Memory B cell (primary cell): ENCODE measurements around the gene ARL15.

Source experiments
- ATAC-seq: fragments of 150-1000 bp; cut with Tn5 transposase; 2 replicates; pipeline ENCODE4 v1.10.0; 2021; ENCODE audit warnings: low read depth, mild to moderate bottlenecking, moderate library complexity
- DNase-seq, 2 donors: peaks; one replicate each; pipeline ENCODE4 v3.0.0; 2022; ENCODE audit warnings: low spot score in 2 of 2
- H3K27ac Mint-ChIP-seq: one replicate; pipeline ENCODE4 v1.8.0; 2022; ENCODE audit warnings: mild to moderate bottlenecking, moderate library complexity, mixed read lengths
- H3K27me3 Mint-ChIP-seq: one replicate; pipeline ENCODE4 v1.8.0; 2022; ENCODE audit warnings: mixed read lengths
- H3K36me3 Mint-ChIP-seq: one replicate; pipeline ENCODE4 v1.8.0; 2022; ENCODE audit warnings: mild to moderate bottlenecking, mixed read lengths
- H3K4me1 Mint-ChIP-seq: one replicate; pipeline ENCODE4 v1.8.0; 2022; ENCODE audit warnings: mixed read lengths
- H3K4me3 Mint-ChIP-seq: one replicate; pipeline ENCODE4 v1.8.0; 2022; ENCODE audit warnings: mild to moderate bottlenecking, moderate library complexity, mixed read lengths
- H3K9me3 Mint-ChIP-seq: one replicate; pipeline ENCODE4 v1.8.0; 2022; ENCODE audit warnings: mixed read lengths

ARL15 gene

DNA sequence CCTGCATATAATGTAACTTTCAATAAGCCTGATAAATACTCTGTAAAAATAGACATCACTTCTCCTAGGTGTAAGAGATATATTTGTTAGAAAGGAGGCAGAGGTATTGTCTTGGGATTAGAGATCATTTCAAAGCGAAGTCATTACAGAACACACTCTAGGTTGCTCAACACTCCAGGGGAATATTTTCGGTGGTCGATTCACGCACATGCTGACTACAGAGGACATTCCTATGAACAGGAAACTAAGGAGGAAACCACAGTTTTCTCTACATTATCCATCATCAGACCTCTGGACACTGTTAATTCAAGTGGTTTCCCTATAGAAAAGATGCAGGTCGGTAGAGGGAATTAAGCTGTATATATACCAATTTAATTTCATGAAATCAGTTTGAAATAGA, 379.9 kb downstream of the ARL15 start:
- Mint-ChIP-seq H3K9me3 (no peaks in the 10 kb centered on the region), H3K4me1 (no peaks in the 10 kb centered on the region), H3K27ac (no peak overlapping the region), H3K36me3 (peaks cover 6% of the 10 kb centered on the region), H3K27me3 (no peaks in the 10 kb centered on the region), H3K4me3 (no peak overlapping the region)
- DNase-seq (no peak), ATAC-seq (no peak)

DNA sequence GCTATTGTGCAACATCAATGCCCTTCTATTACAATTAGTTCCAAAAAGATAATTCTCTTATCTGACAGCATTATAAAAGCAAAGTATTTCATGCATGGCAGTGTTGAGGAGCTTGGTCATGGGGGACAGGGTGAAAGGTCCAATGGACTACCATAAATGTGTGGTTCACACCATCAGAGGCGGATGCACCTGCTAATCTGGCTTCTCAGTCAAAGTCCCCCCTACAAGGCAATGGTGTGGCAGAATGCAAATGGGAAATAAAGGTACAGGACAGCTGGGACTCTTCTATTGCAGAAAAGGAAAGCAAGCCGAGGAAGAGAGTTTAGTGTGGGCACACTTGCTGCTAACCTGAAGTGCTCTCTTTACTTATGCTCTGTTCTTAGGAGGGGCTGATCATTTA, 380.8 kb downstream of the ARL15 start:
- H3K36me3 Mint-ChIP-seq = peaks cover 6% of the 10 kb centered on the region
- no peaks in the 10 kb centered on the region for H3K27me3 Mint-ChIP-seq
- H3K4me1 Mint-ChIP-seq = no peaks in the 10 kb centered on the region
- no peaks in the 10 kb centered on the region for H3K9me3 Mint-ChIP-seq
- ATAC-seq (no peak), DNase-seq (no peak)
- H3K27ac Mint-ChIP-seq = no peak overlapping the region
- H3K4me3 Mint-ChIP-seq = no peak overlapping the region

DNA sequence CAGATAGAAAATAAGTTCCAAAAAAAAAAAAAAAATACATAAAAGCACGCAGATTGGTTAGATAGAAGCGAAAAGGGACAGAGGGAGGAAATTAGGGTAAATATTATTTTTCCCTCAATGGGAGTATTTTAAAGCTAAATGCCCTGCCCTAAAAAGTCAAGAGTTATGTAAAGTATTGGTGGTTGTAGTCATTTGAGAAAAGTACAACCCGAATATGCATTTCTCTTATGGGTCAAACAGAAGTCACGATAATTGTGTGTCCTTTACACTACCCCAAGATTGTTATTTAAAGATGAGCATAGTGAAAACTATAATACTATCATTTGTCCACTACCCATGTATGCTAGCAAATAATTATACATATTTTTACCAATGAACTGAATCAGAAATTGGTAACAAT, 381.2 kb downstream of the ARL15 start:
- Mint-ChIP-seq H3K9me3 (no peaks in the 10 kb centered on the region), H3K4me3 (no peak overlapping the region), H3K4me1 (no peaks in the 10 kb centered on the region), H3K36me3 (peaks cover 6% of the 10 kb centered on the region), H3K27ac (no peak overlapping the region), H3K27me3 (no peaks in the 10 kb centered on the region)
- no peak for DNase-seq
- ATAC-seq = no peak

DNA sequence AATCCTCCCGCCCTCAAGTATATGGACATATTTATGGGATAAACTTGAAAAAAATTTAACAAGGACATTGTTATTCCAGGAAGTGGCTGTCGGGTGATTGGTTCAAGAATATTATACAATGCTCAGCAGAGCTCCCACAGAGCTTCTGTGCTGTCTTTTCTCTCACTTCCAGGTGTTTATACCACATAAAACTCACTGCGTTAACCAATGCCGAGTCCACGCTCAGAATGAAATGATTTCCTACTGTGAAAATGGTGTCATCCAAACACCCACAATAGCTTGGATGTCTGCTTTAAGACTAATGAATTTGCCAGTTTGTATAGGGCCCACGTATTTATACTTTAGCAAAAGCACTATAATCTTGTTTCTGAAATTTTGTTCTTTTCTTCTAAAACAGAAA, 381.7 kb downstream of the ARL15 start:
- Mint-ChIP-seq H3K27ac (no peak overlapping the region), H3K4me1 (no peaks in the 10 kb centered on the region), H3K27me3 (no peaks in the 10 kb centered on the region), H3K36me3 (peaks cover 6% of the 10 kb centered on the region), H3K4me3 (no peak overlapping the region), H3K9me3 (no peaks in the 10 kb centered on the region)
- no peak for DNase-seq
- ATAC-seq = no peak

DNA sequence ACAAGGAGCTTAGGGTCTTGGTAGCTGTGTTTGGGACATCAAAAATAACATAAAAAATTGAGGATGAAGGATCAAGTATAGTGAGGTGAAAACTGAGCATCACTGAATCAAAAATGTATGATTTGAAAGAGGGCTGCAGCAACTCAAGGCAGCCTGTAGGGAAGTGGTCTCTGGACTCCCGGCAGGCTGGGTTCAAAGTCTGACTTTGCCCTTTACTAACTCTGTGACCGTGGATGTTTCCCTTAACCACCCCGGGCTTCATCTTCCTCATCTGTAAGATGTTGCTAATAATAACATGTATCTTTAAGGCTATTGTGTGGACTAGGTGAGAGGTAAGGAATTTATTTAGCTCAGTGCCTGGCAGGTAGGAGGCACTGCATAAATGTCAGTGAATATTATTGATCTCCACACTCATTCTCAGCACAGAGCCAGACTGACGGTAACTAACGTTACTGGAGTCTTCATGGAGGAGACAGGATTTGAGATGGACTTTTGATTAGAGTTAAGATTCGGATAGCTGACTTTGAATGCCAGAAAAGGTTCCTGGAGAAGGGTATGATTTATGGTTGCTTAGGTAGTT, 382.6 kb downstream of the ARL15 start:
- Mint-ChIP-seq H3K27me3 (no peaks in the 10 kb centered on the region), H3K36me3 (peaks cover 4% of the 10 kb centered on the region), H3K4me1 (no peaks in the 10 kb centered on the region), H3K4me3 (no peak overlapping the region), H3K27ac (no peak overlapping the region), H3K9me3 (no peaks in the 10 kb centered on the region)
- DNase-seq (no peak), ATAC-seq (no peak)

DNA sequence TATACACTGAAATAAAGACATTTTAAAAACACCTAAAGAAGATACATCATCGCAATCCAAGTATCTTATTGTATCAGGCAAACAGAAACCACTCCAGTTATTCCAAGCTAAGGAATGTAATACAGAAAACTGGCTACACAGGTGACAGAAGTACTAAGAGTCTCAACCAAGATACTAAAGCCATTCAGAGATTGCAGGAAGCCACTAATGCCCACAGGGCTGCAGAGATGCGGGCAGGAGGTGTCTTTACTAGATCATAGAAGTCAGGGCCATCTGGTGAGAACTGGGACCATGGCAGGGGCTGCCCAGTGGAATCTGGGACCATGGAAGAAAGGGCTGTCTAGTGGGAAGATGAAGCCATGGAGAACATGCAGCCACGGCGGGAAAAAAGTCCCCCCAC, 384.3 kb downstream of the ARL15 start:
- no peak overlapping the region for H3K4me3 Mint-ChIP-seq
- no peak overlapping the region for H3K27ac Mint-ChIP-seq
- peaks cover 7% of the 10 kb centered on the region for H3K36me3 Mint-ChIP-seq
- no peaks in the 10 kb centered on the region for H3K9me3 Mint-ChIP-seq
- H3K27me3 Mint-ChIP-seq = no peaks in the 10 kb centered on the region
- no peaks in the 10 kb centered on the region for H3K4me1 Mint-ChIP-seq
- DNase-seq (no peak), ATAC-seq (no peak)

DNA sequence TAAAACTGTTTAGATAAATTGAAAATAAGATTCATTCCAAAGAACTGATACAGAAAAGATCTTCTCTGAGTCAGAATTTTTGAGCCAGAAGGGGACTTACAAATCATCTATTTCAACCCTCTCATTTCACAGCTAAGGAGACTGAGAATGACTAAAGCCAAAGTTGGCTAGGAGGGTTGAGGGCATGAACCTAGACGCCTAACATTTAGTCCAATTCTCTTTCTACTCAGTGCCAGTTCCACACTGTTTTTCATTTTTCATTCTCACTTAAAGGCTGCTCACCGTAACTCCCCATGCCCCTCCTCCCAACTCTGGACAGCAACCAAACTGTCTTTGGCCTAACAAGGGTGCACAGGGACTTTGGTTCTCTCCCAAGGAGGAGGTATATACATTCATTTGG, 386.0 kb downstream of the ARL15 start:
- H3K4me3 Mint-ChIP-seq = no peak overlapping the region

DNA sequence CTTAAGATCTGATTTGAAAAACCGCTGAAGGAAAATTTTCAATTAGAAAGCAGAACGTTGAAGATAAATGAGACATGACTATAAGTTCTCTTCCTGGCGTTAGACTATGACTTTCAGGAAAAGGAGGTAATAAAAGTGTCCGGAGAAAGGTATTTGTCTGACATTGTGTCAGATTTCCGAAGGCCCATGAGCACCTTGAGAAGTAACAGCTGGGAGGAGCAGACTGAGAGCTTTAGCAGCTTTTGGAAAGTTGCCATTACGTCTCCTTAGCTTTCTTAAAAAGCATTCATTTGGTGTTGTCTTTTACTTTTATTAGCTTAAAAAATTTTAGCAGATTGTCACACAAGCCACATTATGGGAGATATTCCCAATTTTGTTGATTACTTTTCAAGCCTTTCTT, 386.4 kb downstream of the ARL15 start:
- no peak for DNase-seq

More for the DNA sequence above, 386.0 kb downstream of the ARL15 start:
- H3K27ac Mint-ChIP-seq = no peak overlapping the region
- no peaks in the 10 kb centered on the region for H3K27me3 Mint-ChIP-seq
- H3K4me1 Mint-ChIP-seq = no peaks in the 10 kb centered on the region
- ATAC-seq (no peak), DNase-seq (no peak)
- H3K9me3 Mint-ChIP-seq = no peaks in the 10 kb centered on the region
- H3K36me3 Mint-ChIP-seq = peaks cover 5% of the 10 kb centered on the region

DNA sequence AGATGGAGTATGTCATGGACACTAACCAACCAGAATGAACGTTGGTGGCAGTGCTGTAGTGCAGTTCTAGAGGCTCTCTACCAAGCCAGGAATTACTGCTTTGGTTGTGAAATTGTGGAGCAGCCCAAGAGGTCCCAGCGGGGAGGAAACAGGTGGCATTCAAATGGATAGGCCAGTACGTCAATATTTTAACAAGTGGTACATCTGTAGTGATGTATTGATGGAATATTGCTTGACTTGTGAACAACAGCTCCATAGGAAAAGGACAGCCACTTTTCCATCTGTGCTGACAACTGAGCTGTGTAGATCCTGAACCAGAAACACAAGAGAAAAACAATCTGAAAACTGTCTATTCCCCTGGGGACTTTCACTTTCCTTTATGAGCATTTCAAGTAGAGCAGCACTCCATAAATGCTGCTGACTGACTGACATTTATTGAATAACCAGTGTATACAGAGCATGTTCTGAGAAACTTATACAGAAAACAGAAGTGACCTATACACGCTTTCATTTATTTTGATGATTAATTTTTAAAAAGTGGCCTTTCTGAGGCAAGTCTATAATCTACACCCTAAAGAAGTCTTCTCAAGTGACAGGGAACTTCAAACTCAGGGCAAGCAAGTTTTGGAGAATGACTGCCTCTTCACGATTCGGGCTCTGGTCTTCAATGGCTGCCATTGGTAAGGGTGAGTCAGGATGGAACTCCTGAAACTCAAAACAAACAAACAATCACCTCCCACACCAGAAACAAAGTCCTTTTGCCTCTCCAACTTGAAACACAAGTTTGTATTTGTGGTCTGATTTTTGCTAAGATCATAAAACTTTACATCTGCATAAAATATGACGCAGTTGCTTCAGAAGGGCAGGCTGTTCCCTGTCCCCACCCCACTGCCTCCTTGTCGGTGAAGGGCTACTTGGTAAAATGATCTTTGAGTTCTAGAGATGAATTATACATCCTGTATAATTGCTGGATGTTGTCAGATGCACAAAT, 387.6 kb downstream of the ARL15 start:
- H3K4me3 Mint-ChIP-seq = no peak overlapping the region
- H3K9me3 Mint-ChIP-seq = no peaks in the 10 kb centered on the region
- ATAC-seq (no peak), DNase-seq (no peak)
- H3K36me3 Mint-ChIP-seq = peaks cover 6% of the 10 kb centered on the region
- H3K27ac Mint-ChIP-seq = no peak overlapping the region
- no peaks in the 10 kb centered on the region for H3K27me3 Mint-ChIP-seq
- no peaks in the 10 kb centered on the region for H3K4me1 Mint-ChIP-seq

More for the DNA sequence above, 386.4 kb downstream of the ARL15 start:
- no peaks in the 10 kb centered on the region for H3K9me3 Mint-ChIP-seq
- H3K4me3 Mint-ChIP-seq = no peak overlapping the region
- no peaks in the 10 kb centered on the region for H3K4me1 Mint-ChIP-seq
- peaks cover 5% of the 10 kb centered on the region for H3K36me3 Mint-ChIP-seq
- H3K27me3 Mint-ChIP-seq = no peaks in the 10 kb centered on the region
- no peak overlapping the region for H3K27ac Mint-ChIP-seq
- ATAC-seq = no peak

DNA sequence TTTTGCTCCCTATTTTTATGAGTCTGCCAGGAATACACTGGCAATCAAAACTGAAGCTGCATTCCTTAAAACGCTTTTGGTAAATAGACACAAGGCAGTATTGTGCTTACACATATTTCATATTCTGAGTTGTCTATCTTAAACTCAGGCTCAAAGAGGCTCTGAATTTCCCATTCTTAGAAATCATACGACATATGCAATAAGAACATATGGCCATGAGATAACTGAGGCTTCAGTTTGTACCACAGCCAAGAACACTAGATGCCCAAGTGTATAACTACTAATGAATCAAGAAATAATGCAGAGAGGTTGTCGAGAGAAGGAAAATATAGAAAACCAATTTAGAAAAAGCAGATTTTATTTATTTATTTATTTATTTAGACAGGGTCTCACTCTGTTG, 392.5 kb downstream of the ARL15 start:
- H3K4me1 Mint-ChIP-seq = peaks cover 5% of the 10 kb centered on the region
- H3K9me3 Mint-ChIP-seq = no peaks in the 10 kb centered on the region
- DNase-seq = no peak
- H3K36me3 Mint-ChIP-seq = peaks cover 6% of the 10 kb centered on the region
- no peaks in the 10 kb centered on the region for H3K27me3 Mint-ChIP-seq
- ATAC-seq = no peak
- H3K27ac Mint-ChIP-seq = no peak overlapping the region
- no peak overlapping the region for H3K4me3 Mint-ChIP-seq

DNA sequence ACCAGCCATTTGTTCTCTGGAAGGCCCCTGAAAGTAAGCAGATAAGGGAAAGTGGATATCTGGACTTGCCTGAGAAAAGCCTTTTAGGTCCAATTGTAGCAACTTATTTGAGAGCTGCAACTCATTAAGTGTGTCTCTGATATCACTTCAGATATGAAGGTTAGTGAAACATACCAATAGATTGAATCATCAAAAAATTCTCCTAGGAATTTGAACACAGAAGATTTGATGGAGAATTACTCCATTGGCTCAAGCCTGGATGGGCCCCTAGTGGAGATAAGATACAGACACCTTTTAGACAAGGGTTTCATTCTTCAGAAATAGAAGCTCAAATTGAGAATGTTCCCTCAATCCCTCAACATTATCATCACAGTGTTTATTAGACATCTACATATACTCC, 393.3 kb downstream of the ARL15 start:
- no peaks in the 10 kb centered on the region for H3K9me3 Mint-ChIP-seq
- H3K27me3 Mint-ChIP-seq = no peaks in the 10 kb centered on the region
- H3K36me3 Mint-ChIP-seq = peaks cover 9% of the 10 kb centered on the region
- no peak for ATAC-seq
- H3K4me1 Mint-ChIP-seq = peaks cover 5% of the 10 kb centered on the region
- DNase-seq = no peak
- H3K27ac Mint-ChIP-seq = no peak overlapping the region
- no peak overlapping the region for H3K4me3 Mint-ChIP-seq

DNA sequence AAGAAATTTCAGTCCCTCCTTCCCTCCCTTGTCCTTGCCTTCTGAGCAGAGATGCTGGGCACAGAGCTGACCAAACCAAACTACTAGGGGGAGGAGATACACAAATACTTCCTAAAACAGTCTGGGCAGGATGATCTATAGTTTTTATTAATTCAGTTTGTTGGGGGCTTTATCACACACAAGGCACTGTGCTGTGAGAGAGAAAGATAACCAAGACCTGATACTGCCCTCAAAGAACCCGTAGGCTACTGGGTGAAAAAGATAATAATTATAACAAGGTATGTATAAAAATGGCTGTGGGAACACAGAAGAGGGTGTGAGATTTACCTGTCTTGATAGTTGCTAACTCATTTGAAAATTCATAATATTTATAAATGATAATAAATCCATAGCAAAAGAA, 395.3 kb downstream of the ARL15 start:
- no peak for ATAC-seq
- peaks cover 8% of the 10 kb centered on the region for H3K36me3 Mint-ChIP-seq
- no peaks in the 10 kb centered on the region for H3K9me3 Mint-ChIP-seq
- H3K27ac Mint-ChIP-seq = no peak overlapping the region
- H3K4me3 Mint-ChIP-seq = no peak overlapping the region
- peaks cover 5% of the 10 kb centered on the region for H3K4me1 Mint-ChIP-seq
- no peak for DNase-seq
- H3K27me3 Mint-ChIP-seq = no peaks in the 10 kb centered on the region

DNA sequence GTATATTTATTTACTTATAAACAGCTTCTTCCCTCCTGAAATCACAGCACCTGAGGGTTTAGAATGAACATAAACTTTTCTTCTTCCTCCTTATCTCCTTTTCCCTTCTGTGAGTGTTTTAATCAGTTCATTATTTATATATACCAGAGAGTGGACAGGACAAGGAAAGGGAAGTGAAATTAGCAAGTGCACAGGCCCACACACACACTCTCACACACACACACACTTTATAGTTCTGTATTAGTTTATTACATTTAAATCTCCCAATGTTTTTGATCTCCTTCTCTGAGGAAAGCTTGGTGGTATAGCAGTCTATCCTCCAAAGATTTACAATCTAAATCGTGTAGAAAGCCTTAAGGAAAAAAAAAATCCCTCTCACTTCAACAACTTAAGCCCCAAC, 396.4 kb downstream of the ARL15 start:
- Mint-ChIP-seq H3K4me1 (peaks cover 5% of the 10 kb centered on the region), H3K9me3 (no peaks in the 10 kb centered on the region), H3K27ac (no peak overlapping the region), H3K4me3 (no peak overlapping the region), H3K36me3 (peaks cover 8% of the 10 kb centered on the region), H3K27me3 (no peaks in the 10 kb centered on the region)
- DNase-seq = no peak
- no peak for ATAC-seq

DNA sequence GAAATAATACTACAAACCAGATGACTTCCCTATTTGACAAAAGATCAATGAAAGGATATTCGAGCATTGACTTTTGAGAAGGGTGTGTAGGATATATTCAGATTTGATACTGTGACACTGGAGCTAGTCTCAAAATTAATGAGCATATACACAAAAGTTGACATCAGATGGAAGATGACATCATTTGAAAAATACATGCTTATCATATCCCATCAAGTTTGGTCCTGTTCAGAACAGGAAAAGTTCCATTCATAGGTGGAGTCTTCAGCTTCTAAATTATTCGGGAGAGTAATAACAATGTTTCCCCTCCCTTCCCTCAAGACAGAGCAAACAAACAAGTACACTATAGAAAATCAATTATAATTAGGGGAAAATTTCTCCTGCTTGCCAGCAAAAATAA, 401.6 kb downstream of the ARL15 start:
- Mint-ChIP-seq H3K4me3 (no peak overlapping the region), H3K9me3 (no peaks in the 10 kb centered on the region), H3K27me3 (no peaks in the 10 kb centered on the region), H3K4me1 (no peaks in the 10 kb centered on the region), H3K36me3 (peaks cover 7% of the 10 kb centered on the region), H3K27ac (no peak overlapping the region)
- DNase-seq = no peak
- ATAC-seq = no peak

DNA sequence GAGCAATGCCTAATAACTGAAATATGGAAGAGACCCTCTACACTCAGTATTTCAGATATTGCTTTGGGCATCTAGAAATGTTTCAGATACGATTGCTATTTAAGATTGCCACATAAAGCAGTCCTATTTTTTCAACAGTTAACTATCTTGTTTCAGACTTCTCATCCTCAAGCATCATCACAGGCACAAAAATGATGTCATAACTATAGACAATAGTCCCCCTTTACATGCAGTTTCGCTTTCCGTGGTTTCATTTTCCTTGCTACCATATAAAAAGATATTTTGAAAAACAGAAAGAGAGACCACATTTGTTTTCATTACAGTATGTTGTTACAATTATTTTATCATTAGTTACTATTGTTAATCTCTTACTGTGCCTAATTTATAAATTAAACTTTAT, 402.5 kb downstream of the ARL15 start:
- Mint-ChIP-seq H3K27me3 (no peaks in the 10 kb centered on the region), H3K27ac (no peak overlapping the region), H3K4me1 (no peaks in the 10 kb centered on the region), H3K4me3 (no peak overlapping the region), H3K36me3 (peaks cover 7% of the 10 kb centered on the region), H3K9me3 (no peaks in the 10 kb centered on the region)
- ATAC-seq (no peak), DNase-seq (no peak)
